Peyer's patch (tissue), 4 donors: ENCODE data around the gene COL6A2. TPM values are rescaled to one million over a fixed set of nuclear protein-coding genes. Genes with fewer than 3 reads are reported as not detected.
"Not testable (repeated sequence)": the region's sequence is repeated elsewhere in the genome, so short reads cannot be mapped to it uniquely, and the experiment has no call there.

Source experiments
- DNase-seq, 3 donors: peaks; one replicate each; pipeline ENCODE4 v3.0.0-alpha.2; 2017 to 2019
- H3K27ac ChIP-seq, 4 donors: fragments of 200-600 bp; sonication (generic); one replicate each; pipeline ENCODE4 v1.5.1; 2016 to 2019
- H3K27me3 ChIP-seq, 2 donors: fragments of 200-600 bp; sonication (generic); one replicate each; pipeline ENCODE4 v1.5.1; 2019
- H3K36me3 ChIP-seq, 3 donors: fragments of 200-600 bp; sonication (generic); one replicate each; pipeline ENCODE4 v1.5.1; 2016 to 2019
- H3K4me1 ChIP-seq, 4 donors: fragments of 200-600 bp; sonication (generic); one replicate each; pipeline ENCODE4 v1.5.1; 2016 to 2019
- H3K4me3 ChIP-seq, 4 donors: fragments of 200-600 bp; sonication (generic); 1 replicate in 3 of 4; 2 replicates in 1 of 4; pipeline ENCODE4 v1.5.1; 2016 to 2019; ENCODE audit warnings: mild to moderate bottlenecking in 1 of 4
- H3K9me3 ChIP-seq, 4 donors: fragments of 200-600 bp; sonication (generic); one replicate each; pipeline ENCODE4 v1.5.1; 2016 to 2019; ENCODE audit warnings: mild to moderate bottlenecking in 1 of 4
- POLR2A ChIP-seq, 2 donors: fragments of 450-650 bp; IDR thresholded peaks; one replicate each; pipeline ENCODE4 v1.5.1; 2017; ENCODE audit warnings: antibody characterized with exemption in 2 of 2, mild to moderate bottlenecking in 2 of 2, moderate library complexity in 2 of 2
- total RNA-seq, 4 donors: library from RNA; depleted of rRNA; stranded (reverse); fragments of >200 nt; gene quantifications; one replicate each; pipeline ENCODE4 v1.1.0, GENCODE V29; 2016
- TF ChIP-seq, protein P1 (sequence below), 6 experiments: fragments of 450-650 bp in 4 of 6; fragments of 200-600 bp in 2 of 6; sonication (generic) in 1 of 6; IDR thresholded peaks; one replicate each; pipeline ENCODE4 v1.5.1; 2017 to 2019; ENCODE audit warnings: antibody characterized with exemption in 6 of 6, mild to moderate bottlenecking in 3 of 6, moderate library complexity in 1 of 6

Gene COL6A2
- total RNA-seq, 4 donors from 2014 or later, result 59.9 to 1,087 (median 166) TPM

DNA sequence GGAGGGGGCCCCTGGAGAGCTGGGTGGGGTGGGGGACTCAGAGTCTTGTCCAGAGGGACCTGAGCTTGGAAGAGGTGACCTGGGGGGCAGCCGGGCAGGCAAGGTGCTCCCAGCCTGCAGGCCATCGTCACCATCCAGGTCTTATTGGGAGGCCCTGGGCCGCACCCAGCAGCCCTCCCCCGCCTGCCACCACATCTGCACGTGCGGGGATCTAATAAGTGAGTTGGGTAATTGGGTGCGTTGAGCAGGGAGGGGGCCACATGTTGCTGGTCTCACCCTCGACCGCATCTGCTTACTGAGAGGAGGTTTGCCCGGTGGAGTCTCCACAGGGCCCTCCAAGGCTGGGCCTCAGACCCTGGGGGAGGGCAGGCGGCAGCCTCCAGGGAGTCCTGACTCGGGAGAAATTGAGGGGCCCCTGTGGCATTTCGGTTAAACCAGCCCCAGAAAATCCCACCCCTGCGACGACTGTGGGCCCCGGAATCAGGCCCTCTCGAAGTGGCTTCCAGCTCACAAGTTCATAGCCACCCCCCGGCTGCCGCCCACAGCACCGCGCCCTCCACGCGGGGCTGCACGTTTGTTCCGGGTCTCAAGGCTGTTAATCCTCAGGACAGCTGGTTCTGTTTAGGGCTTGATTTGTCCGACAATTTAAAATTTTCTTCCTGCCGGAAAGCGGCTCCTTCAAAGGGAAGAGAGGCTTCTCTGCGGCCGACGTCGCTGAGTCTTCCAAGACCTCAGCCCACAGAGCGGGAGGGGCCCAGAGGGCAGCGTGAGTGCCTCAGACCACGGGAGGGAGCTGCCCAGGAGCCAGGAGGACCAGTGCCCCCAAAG lies 14.7 kb upstream of the COL6A2 start:
- DNase-seq, result peak in 1 of 3 donors; percentile 46
- no peaks in the 10 kb centered on the region for H3K27me3 ChIP-seq
- H3K36me3 ChIP-seq, result no peaks in the 10 kb centered on the region
- no peaks in the 10 kb centered on the region for H3K4me1 ChIP-seq
- peak overlapping the region in 2 of 4 donors; percentile 43 to 48 for H3K27ac ChIP-seq
- TF ChIP-seq POLR2A (IDR thresholded peaks at IDR 0.05), result no peak
- TF ChIP-seq, protein P1, sequence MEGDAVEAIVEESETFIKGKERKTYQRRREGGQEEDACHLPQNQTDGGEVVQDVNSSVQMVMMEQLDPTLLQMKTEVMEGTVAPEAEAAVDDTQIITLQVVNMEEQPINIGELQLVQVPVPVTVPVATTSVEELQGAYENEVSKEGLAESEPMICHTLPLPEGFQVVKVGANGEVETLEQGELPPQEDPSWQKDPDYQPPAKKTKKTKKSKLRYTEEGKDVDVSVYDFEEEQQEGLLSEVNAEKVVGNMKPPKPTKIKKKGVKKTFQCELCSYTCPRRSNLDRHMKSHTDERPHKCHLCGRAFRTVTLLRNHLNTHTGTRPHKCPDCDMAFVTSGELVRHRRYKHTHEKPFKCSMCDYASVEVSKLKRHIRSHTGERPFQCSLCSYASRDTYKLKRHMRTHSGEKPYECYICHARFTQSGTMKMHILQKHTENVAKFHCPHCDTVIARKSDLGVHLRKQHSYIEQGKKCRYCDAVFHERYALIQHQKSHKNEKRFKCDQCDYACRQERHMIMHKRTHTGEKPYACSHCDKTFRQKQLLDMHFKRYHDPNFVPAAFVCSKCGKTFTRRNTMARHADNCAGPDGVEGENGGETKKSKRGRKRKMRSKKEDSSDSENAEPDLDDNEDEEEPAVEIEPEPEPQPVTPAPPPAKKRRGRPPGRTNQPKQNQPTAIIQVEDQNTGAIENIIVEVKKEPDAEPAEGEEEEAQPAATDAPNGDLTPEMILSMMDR (IDR thresholded peaks at IDR 0.05), result no peak
- H3K9me3 ChIP-seq, result no peaks in the 10 kb centered on the region
- no peak overlapping the region for H3K4me3 ChIP-seq

DNA sequence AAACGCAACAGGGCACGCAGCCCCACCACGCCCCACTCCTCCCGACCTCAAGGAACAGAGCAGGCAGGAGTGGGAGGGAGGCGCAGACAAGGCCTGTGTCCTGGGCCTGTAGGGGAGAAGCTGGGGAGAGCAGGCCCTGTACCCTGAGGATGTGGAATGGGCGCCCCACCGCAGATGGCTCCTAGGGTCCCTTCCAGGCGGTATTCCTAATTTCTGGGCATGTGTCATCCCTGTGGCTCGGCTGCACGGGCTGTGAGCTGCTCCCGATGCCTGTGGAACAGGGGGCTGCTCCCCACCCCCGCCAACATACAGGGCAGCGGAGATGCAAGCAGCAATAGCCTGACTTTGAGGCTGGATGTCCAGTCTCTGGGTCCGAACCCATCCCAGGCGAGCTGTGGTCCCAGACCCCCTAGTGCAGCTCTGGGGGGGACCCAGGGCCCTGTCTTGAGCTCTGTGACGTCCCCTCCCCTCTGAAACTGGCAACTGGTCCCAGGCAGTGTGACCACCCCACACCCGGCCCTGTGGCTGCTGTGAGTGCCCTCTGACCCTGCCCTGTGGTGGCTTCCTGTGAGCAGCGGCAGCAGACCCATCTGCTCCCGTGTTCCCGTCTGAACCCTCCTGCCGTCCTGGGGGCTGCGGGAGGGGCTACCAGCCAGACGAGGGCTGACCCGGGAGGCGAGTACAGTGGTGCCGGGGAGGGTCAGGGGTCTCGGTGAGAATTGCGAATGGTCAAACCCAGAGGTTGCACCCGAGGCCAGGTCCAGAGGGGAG lies 13.9 kb upstream of the COL6A2 start:
- DNase-seq, result peak in 1 of 3 donors; percentile 41
- no peak overlapping the region for H3K4me3 ChIP-seq
- H3K9me3 ChIP-seq, result no peaks in the 10 kb centered on the region
- no peaks in the 10 kb centered on the region for H3K4me1 ChIP-seq
- no peaks in the 10 kb centered on the region for H3K27me3 ChIP-seq
- TF ChIP-seq POLR2A (IDR thresholded peaks at IDR 0.05), result no peak
- TF ChIP-seq, protein P1 (IDR thresholded peaks at IDR 0.05), result no peak
- H3K27ac ChIP-seq, result peak overlapping the region in 2 of 4 donors; percentile 43 to 48
- no peaks in the 10 kb centered on the region for H3K36me3 ChIP-seq

DNA sequence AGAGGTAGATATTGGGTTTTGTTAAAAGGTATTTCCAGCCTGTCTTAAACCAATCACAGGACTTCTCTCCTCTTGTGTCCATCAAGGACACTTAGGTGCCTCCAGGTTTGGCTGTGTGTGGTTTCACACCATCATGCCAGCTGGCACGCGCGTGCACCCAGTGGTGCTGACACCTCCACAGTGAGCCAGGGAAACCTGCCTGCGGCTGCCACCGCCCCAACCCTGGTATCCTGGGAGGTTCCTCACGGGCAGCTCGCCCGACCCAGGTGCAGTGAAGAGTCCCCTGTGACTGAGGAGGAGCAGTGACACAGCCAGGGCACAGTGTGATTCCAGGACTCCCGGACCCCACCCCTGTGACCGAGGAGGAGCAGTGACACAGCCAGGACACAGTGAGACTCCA lies 13.2 kb upstream of the COL6A2 start:
- H3K27ac ChIP-seq, result no peak overlapping the region
- H3K4me3 ChIP-seq, result no peak overlapping the region
- no peaks in the 10 kb centered on the region for H3K36me3 ChIP-seq
- H3K4me1 ChIP-seq, result no peaks in the 10 kb centered on the region
- no peaks in the 10 kb centered on the region for H3K9me3 ChIP-seq
- no peak for DNase-seq
- no peaks in the 10 kb centered on the region for H3K27me3 ChIP-seq
- TF ChIP-seq, protein P1 (IDR thresholded peaks at IDR 0.05), result no peak
- no peak for TF ChIP-seq POLR2A (IDR thresholded peaks at IDR 0.05)

DNA sequence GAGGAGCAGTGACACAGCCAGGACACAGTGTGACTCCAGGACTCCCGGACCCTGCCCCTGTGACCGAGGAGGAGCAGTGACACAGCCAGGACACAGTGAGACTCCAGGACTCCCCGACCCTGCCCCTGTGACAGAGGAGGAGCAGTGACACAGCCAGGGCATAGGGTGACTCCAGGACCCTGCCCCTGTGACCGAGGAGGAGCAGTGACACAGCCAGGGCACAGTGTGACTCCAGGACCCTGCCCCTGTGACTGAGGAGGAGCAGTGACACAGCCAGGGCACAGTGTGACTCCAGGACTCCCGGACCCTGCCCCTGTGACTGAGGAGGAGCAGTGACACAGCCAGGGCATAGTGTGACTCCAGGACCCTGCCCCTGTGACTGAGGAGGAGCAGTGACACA lies 12.7 kb upstream of the COL6A2 start:
- H3K4me3 ChIP-seq, H3K36me3 ChIP-seq, DNase-seq, H3K9me3 ChIP-seq, H3K4me1 ChIP-seq, H3K27ac ChIP-seq, H3K27me3 ChIP-seq: not testable (repeated sequence)

DNA sequence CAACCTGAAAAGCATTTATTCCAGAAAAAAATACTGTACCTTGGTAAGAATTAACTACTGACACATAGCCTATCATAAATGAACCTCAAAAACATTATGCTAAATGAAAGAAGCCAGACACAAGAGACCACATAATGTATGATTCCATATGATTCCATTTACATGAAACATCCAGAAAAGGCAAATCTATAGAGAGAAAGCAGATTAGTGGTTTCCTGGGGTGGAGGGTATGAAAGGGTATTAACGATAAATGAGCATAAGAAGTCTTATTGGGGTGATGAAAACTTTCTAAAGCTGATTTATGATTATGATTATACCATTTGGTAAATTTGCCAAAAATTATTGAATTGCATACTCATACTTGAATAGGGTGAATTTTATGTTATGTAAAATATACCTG lies 10.3 kb upstream of the COL6A2 start:
- Histone ChIP-seq H3K27me3 (no peaks in the 10 kb centered on the region), H3K9me3 (no peaks in the 10 kb centered on the region), H3K4me1 (peaks cover 0 to under 1% (median 0%) of the 10 kb centered on the region in 4 donors), H3K36me3 (no peaks in the 10 kb centered on the region), H3K27ac (no peak overlapping the region), H3K4me3 (no peak overlapping the region)
- no peak for DNase-seq
- TF ChIP-seq POLR2A (IDR thresholded peaks at IDR 0.05), result no peak
- TF ChIP-seq, protein P1 (IDR thresholded peaks at IDR 0.05), result no peak

DNA sequence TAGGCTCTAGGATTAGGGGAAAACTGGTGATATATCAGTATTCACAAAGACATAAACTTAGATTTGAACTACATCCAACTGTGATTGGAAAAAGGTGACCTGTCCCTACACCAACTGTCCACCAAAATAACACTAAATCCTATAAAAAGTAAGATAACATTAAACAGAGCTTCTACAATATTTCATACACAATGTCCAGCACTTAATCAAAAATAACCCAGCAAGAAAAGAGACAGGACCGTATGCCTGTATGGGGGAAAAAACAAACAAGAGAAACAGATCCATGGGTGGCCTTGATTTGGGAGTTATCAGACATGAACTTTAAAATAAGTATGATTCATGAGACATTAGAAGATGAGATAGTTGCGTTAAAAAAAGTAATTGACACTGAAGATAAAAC lies 9.7 kb upstream of the COL6A2 start:
- DNase-seq, result no peak
- Histone ChIP-seq H3K36me3 (no peaks in the 10 kb centered on the region), H3K4me3 (no peak overlapping the region), H3K9me3 (no peaks in the 10 kb centered on the region), H3K27me3 (no peaks in the 10 kb centered on the region), H3K27ac (no peak overlapping the region), H3K4me1 (peaks cover 0 to 5% (median 0%) of the 10 kb centered on the region in 4 donors)
- no peak for TF ChIP-seq POLR2A (IDR thresholded peaks at IDR 0.05)
